GM18498 (cell line): Measurements from ENCODE around the gene ATG2B.

Experiments used
- ATAC-seq: cut with Tn5 transposase; IDR thresholded peaks from one replicate; pipeline ENCODE4 v1.9.1; 2021; ENCODE audit warnings: mild to moderate bottlenecking, moderate library complexity; ENCODE audit not compliant: unreplicated experiment

Gene ATG2B

GRCh38 chr14:96309896-96310330 lies 53.2 kb downstream of the ATG2B start:
- no peak for ATAC-seq

DNA sequence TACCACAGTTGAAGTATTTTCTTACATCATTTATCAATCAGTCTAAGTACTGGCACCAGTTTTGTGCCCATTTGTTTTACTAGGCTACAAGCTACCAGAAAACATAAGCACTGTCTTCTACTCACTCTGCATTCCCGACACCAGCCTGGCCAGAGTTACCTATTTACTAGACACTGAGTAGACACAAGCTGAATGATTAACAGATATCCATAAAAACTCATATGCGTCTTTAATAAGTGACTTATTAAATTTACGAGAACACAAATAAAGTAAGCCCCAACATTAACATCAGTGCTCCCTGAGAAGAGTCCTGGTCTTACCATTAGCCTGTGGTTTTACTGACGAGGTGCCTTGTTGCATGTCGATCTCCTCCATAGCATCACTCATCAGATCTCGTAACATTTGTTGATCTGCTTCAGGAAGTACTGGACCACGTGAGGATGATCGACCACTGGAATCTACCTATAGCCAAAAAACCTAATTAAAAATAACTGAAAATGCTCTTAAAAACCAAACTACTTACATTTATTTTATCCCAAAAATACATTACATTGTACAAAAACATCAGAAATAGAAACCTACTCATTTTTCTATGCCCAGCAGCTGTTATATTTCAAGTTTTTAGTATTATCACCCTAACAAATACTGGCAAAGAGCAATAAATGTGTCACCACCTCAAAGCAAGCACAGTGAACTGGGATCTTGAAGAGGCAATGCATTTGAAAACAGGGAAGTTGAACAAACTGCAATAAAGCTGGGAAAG lies 53.8 kb downstream of the ATG2B start:
- ATAC-seq, result no peak

- no peak for ATAC-seq
These were observed 55.7 kb downstream of the ATG2B start for GRCh38 chr14:96307434-96307833.

DNA sequence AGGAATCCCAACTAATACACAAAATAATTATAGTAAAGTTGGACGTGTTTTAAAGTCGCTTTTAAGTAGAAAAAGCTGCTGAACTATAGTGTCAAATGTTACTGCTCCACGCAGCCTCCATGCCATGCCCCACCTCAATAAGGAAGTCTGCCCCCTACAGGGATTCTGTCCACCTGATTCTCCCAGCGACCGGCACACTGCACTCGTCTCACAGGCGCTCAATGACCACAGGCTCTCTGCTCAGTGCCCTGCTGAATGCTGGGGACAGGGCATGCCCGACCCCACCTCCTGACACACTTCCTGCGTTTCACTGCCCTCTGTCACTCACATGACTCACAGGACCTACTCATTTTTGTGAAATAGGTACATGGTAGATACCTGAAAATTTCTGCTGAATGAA lies 58.2 kb downstream of the ATG2B start:
- no peak for ATAC-seq

DNA sequence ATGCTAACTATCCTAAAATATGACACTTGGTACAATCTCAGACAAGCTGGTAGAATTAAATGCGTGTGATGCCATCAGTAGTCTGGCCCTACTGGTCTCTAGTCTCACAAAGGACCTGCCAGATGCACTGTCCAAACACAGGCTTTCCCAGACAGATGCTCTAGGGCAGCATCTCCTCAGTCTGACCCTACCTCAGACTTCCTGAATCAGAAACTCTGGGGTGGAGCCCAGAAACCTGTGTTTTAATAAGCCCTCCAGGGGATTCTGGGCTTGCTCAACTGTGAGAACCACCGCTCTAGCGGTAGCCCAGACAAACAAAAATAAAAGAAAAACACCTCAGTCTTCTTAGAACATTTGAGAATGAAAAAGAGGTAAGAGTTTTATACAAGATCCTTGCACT lies 59.2 kb downstream of the ATG2B start:
- no peak for ATAC-seq

DNA sequence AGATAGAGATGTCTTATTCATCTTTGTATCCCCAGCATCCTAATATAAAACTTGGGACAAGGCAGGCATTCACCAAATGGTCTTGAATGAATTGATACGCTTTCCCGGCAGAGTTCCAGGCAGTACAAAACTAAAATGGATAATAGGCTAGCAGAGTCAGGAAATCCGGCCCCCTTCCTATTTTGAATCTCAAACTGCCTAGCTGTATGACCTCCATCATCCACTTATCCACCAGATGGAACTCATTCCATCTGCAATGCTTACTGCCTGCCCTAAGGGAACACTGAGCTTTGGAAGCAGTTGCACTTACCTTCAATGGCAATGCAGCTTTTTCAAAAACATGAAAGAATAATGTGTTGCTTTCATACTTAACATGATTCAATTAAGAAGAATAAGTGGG lies 63.7 kb downstream of the ATG2B start:
- no peak for ATAC-seq

GRCh38 chr14:96297997-96298515 lies 65.1 kb downstream of the ATG2B start:
- no peak for ATAC-seq

DNA sequence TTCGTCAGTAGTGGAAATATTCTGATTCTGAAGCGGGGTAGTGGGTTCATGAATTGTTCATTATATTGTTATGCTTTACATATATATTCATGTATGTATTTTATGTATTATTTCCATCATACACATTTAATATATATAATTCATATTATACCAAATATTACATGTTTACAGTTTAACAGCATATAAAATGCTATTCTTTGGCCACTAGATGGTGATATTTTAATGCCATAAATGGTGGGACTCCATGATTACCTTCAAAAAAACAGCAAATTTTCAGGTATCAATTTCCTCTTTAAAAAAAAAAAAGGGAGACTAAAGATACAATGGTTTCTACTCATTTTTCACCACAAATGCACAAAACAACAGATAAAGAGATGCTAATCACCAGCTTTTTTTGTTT lies 66.1 kb downstream of the ATG2B start:
- no peak for ATAC-seq

DNA sequence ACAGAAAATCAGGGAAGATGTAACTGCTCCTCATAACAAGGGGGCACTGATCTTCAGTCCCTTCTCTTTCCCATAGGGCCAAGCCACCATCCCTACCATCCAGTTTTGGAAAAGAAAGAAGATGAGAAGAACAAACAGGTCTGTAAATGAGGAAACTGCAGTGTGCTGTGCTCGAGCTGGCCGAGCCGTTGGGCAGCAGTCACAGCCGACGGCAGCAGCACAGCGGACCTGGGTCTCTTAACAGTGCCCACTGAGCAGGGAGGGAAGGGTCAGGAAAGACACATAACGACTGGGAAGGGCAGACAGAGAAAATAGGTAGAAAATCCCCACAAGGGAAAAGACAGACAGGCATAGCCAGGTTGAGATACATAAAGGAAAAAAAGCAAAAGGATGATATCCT lies 68.9 kb downstream of the ATG2B start:
- no peak for ATAC-seq

DNA sequence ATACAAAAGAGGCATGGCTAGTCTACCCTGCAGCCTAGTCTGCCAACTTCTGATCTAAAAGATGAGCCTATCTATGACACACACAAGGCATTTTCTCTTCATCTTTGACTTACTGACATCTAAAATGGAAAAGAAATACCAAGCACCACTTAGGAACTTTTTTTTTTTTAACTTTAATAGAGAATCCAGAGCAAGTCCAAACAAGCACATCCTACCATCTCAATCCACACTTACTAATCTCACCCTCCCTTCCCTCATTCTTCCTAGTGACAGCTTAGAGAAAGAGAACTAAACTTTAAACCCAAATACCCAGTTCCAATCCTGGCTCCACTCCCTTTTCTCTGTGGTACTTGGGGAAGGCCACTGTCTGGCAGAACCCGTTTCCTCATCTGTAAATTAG lies 75.3 kb downstream of the ATG2B start:
- ATAC-seq, result no peak

GRCh38 chr14:96286251-96286650 lies 76.9 kb downstream of the ATG2B start:
- ATAC-seq, result no peak

DNA sequence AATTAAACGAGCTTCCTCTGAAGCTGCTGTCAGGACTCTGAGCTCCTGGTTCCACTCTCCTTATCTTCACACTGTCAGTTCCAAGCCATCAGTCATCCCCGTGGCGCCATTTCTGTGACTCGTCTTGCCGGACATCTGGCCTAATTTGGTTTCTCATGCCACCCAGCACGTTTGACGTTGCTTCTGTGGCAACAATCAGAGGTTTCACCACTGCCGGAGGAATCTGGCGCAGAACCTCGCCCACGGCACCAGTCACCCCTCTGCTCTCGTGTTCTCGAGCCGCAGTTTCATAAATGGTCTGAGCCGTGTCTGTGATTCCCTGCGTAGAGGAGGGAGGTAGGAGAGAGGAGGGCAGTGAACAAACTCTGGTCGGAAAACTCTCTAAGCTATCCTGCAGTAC lies 77.5 kb downstream of the ATG2B start:
- ATAC-seq, result no peak

DNA sequence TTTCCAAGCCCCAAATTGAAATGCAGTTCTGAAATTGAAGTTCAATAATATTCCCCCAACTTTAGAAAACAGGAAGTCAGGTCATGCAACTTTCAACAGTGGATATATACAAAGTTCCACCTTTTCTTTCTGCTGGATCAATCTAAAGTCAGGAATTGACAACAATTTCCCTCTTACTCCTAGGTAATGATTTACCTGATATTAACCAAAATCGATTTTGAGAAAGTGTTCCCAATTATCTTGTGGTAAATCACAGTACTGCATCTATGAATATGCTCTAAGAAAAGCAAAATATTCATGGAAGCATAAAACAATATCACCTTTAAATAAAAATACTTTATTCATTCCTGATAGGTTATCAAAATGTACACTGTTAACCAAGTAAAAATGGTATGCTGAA lies 78.7 kb downstream of the ATG2B start:
- ATAC-seq, result no peak

DNA sequence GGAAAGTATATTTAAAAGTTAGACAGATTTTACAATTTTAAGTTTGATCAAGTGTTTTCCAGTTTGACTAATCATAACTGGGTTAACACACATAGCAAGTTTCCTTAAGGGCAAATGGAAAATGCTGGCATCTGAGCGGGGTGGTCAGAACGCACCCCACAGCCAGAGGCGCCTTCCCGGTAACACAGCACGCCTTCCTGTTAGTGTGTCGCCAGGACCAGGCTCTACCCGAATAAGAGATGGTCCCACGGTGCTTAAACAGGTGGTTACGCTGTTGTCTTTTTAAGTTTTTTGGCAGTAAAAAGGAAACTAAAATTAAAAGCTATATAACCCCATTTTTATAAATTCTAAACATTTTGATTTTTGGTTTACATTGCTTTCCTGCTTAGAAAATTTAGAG lies 79.1 kb downstream of the ATG2B start:
- no peak for ATAC-seq

DNA sequence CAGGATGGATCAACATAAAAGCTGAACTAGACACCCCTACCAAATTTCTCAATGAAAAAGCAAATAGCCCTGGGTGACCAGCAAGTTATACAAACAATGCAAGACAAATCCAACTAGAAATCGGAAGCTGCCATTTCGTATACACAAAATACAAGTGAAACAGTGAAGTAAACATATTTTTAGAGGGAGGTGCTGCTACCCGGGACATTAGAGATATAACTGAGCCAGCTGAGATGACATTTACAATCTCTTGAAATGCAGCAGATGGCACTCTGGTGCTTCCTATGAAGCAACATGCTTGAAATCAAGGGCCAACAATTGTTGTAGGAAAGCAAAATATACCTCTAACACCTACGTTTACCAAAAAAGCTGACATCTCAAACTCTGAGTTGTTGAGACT lies 81.7 kb downstream of the ATG2B start:
- no peak for ATAC-seq

- ATAC-seq, result no peak
These were observed 83.0 kb downstream of the ATG2B start for GRCh38 chr14:96280104-96280503.

- ATAC-seq, result no peak
These were observed 83.6 kb downstream of the ATG2B start for GRCh38 chr14:96279564-96279963.

DNA sequence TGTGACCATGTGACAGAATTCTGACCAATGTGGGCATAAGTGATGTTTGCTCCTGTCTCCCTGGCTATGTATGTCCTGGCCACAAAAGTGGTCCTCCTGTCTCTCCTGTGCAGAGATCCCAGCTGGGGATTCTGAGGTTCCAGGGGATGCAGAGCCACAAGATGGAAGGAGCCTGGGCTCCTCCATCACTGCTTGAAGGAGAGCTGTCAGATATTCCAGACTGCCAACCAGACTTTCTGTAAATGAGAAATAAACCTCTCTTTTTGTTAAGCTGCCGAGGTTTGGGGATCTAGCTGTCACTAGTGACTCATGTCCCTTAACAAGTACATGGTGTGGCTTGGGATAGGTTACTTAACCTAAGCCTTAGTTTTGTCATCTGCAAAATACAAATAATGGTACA lies 85.3 kb downstream of the ATG2B start:
- ATAC-seq, result no peak

GRCh38 chr14:96275177-96276112 lies 87.7 kb downstream of the ATG2B start:
- ATAC-seq, result no peak

- no peak for ATAC-seq
These were observed 88.6 kb downstream of the ATG2B start for GRCh38 chr14:96274543-96274942.

DNA sequence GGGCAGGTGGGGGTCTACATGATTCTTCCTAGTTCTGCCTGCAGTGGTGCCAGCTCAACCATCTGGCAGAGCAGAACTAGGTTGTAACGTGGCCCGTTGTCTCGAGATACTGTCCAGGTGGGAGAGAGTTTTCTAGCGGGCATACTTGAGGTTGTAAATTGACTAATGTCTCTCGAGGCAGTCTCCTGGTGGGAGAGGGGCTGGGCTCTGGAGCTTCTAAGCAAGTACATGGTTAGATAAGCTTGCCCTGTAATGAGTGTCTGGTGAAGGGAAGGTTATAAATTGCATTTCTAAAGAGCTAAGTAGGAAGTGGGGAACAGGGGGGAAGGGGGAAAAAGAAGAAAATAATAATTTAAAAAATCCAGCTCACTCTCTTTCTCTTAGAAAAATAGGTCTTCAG lies 89.0 kb downstream of the ATG2B start:
- ATAC-seq, result no peak

GRCh38 chr14:96273629-96274028 lies 89.5 kb downstream of the ATG2B start:
- ATAC-seq, result no peak
